8988T (cell line): ENCODE data around the gene CCDC174.
"Not testable (repeated sequence)": the region's sequence is repeated elsewhere in the genome, so short reads cannot be mapped to it uniquely, and the experiment has no call there.

Experiments used
- DNase-seq: peaks from one replicate; pipeline ENCODE4 v3.0.0; 2011

Gene CCDC174

DNA sequence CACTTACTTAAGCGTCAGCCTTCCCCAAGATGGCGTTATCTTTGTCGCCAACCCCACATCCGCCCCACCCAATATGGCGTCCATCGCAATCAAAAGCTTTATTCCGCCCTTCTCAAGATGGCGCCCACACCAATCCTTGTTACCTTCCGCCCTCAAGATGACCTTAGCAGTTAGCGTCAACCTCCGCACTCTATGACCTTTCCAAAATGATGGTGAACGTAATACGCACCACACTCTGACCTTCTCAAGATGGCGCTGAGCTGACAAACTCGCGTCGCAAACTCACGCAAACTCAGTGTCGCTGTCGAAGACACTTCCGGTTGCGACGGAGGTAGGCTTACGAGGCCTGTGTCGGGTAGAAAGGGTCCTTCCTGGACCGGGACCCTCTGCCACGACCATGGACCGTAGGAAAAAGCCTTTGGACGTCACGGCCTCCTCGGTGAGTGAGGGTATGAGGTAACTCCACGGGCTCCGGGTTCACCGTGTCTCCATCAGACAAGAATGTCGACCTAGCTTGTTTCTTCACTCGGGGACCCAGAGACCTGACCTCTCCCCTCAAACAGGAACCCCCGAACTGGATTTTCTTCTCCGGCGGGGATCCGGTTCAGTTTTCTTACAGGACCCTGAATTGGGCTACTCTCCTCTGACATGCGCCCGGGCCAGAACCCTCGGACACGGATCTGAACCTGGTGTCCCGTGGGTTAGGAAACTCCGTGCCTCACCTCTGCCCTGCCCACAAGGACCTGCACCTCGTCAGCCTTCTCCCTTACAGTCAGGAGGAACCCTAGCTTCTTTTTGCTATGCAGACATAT, at the start of gene CCDC174:
CCDC174 (plus strand) TSS at position 323 of the 812 bp plus-strand sequence; CDS start at position 398, 75 bp downstream.
- DNase-seq, result peak; percentile 71

DNA sequence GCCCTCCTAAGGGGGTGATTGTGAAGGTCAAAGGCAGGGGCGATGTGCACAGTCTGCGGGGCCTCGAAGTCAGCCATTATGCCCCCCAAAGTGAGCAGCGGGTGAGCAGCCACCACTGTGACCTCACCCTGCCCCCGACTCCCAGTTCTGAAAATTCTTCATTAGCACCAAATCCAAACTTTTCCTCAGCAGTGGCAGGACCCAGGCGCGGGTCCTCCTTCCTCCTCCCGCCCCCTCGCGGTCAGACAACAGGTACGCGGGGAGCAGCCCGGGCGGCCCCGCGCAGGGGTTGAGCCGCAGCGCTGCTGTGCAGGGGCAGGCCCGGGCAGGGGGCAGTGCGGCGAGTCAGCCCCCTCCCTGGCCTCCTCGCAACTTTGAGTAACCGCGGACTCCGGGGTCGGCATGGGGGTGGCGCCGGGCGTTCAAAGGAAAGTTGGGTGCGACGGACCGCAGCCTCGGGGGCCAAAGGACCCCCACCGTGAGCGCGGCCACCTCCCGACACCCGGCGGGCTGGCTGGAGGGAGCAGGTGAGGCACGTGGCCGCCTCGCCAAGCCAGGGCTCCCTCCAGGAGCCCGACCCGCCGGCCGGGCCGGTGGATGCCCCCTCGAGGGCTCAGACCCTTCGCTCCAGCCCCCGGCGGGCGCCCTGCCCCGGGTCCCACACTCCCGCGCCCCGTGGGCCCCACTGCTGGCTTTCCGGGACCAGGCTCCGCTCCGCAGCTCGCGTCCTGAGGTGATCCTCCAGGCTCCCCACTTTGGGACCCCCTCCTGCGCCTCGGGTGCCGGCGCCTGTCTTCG, 49.4 kb upstream of the CCDC174 start:
- peak; percentile 64 for DNase-seq

DNA sequence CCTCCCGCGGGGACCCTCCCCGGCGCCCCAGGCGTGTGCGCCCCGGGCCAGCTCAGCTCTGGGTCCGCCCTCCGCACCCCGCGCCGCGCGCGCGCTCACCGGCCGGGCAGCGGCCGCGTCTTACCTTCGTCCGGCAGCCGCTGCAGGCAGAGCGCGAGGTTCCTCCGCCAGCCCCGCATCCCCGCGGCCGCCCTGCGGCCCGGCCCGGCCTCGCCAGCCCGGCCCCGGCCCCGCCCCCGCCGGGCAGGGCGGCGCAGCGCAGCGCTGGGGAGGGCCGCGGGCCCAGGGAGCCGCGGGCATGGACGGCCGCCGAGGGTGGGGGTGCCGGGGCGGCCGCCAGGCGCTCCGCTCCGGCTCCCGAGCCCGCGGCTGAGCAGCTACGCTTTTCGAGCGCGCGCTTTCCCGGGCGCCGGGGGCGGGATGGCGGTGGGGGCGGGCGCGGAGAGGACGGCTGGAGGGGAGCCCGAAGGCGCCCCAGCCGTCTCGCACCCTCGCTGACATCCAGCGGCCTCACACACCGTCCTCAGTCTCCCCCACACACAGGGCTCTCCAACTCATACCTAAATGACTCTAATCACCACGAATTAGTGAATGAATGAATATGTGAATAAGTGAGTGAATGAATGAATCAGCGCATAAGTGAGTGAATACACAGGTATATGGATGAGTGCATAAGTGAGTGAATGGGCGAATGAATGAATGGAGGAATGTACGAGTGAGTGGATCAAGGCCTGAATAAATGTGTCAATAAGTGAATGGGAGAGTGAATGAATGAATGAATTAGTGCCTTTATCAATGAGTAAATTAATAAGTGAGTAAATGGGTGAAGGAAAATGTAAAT, 48.5 kb upstream of the CCDC174 start:
- DNase-seq, result peak; percentile 83

DNA sequence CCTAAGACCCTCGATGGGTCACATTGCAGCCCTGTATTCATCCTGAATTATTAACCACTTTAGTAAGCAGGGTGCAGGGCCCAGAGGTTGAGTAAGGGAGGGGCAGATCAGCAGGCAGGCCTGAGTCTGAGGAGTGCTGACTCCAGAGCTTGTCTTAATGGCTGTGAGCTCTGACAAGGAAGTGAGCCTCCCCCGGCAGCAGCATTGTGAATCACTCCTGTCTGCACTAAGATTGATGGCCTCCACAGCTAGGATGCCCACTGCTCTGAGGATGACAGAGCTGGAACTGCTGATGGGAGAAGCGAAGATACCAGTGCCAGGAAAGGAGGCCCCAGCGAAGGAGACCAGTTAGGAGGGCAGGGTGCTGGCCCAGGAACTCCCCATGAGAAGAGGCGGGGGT, 46.5 kb upstream of the CCDC174 start:
- no peak for DNase-seq

DNA sequence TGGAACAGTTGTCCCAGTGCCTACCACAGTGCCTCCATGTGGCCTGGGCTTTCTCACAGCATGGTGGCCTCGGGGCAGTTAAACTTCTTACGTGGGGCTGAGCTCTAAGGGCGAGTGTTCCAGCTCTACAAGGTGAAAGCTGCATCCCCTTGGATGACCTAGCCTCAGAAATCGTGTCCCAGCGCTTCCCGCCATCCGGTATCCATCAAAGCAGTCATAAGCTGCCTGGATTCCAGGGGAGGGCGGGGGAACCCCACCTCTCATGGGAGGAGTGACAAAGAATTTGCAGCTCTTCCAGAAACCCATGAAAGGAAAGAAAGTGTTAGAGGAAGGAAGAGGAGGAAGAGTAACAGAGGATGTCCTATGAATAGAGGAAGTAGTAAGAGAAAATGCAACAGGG, 45.8 kb upstream of the CCDC174 start:
- DNase-seq, result no peak

DNA sequence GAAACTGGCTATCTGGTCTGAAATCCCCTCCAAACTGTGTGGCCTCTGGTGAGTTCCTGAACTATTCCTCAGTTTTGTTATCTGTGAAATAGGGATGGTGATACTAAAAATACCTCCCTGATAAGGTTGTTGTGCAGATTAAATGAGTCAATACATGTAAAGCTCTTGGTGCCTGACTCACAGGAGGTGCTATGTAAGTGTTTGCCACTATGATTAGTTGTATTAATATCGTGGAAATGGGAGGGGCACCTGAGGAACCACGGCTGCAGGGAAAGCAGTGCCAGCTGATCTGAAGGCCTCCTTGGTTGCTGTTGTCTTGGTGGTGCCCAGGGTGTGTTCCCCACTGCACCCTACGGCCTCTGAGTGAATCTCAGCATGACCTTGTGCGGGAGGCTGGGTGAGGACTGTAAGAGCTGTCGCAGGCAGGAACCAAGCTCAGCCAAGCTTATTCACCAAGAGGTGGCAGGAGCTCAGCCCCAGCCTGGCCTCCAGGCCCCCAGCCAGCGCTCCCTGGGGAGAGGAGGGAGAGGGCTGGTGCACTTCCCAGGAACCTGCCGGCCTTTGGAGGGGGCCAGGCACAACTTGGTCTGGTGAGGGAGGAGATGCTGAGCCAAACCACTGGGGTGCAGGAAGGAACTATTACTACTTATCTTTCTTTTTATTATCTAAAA, 44.8 kb upstream of the CCDC174 start:
- DNase-seq, result no peak

DNA sequence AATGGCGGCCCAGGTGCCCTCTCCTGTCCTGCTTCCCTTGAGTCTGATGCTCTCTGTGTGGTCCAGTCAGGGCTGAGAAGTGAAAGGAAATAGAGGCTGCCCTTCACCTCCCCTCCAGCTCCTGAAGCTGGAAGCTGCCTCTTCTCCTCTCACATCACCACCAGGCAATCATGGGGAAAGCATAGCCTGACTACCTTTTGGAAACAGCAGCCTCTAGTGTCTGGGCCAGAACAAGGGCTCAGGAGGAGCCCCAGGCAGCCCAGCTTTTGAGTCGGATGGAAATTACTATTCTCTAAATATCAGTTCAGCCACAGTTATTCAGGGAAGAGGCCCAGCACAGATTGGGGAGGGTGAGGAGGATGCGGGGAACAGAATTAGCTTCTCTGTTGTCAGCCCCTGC, 43.3 kb upstream of the CCDC174 start:
- no peak for DNase-seq

DNA sequence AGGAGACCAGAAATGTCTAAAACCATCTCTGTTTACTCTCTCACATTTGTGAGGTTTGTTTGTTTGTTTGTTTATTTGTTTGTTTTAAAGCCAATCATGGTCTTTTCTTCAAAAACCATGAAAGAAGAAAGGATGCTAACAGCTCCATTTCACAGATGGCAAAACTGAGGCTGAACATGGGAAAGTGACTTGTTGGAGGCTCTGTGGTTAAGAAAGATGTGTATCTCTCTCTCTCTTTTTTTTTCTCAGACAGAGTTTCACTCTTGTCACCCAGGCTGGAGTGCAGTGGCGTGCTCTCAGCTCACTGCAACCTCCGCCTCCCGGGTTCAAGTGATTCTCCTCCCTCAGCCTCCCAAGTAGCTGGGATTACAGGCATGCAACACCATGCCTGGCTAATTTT, 42.5 kb upstream of the CCDC174 start:
- not testable (repeated sequence) for DNase-seq

DNA sequence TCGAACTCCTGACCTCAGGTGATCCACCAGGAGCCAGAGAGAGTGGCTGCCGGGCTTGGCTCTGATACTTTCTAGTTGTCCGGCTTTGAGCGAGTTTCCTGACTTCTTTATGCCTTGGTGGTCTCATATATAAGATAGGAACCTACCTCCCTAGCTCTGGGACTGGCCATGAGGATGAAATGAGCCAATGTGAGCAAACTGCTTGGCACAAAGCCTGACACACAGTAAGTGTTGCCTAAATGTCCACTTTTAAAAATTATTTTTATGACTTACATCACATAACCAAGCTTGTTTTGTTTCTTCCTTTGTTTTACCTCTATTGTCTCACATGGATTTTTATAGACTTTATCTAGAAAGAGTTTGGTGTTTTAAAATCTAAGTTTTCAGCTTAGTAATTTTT, 42.1 kb upstream of the CCDC174 start:
- DNase-seq, result no peak

DNA sequence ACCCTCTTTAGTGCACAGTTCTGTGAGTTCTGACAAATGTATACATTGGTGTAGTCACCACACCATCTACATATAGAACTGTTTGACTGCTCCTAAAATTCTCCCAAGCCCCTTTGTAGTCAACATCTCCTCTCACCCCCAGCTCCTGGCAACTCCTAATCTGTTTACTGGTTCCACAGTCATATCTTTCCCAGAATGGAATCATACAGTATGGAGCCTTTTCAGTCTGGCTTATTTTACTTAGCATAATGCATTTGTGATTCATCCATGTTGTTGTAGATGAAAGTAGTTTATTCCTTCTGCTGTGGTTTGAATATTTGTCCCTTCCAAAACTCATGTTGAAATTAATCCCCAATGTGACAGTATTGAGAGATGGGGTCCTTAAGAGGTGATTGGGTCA, 41.6 kb upstream of the CCDC174 start:
- DNase-seq, result no peak

DNA sequence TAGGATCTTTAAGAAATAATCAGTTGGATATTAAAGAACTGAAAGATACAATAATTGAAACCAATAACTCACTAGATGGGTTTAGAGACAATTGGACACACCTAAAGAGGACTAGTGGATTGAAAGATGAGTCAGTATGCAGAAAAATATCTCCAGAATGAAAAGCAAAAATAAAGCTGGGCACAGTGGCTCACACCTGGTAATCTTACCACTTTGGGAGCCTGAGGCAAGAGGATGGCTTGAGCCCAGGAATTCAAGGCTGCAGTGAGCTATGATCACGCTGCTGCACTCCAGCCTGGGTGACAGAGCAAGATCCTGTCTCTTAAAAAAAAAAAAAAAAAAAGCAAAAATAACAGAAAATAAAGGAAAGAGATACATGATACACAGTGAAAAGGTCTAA, 37.4 kb upstream of the CCDC174 start:
- DNase-seq, result no peak

DNA sequence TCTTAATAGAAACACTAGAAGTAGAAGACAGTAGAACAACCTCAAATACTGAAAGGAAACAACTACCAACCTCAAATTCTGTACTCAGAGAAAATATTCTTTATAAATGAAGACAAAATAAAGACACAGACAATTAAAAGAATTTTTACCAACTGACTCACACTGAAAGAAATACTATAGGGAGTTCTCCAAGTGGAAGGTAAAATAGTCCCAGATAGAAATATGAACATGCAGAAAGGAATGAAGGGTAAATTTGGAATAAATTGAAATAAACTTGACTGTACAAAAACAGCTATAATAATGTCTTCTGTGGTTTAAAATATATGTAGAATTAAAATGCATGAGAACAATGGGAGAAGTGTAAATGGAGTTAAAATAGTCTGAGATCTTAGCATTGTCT, 36.7 kb upstream of the CCDC174 start:
- no peak for DNase-seq

DNA sequence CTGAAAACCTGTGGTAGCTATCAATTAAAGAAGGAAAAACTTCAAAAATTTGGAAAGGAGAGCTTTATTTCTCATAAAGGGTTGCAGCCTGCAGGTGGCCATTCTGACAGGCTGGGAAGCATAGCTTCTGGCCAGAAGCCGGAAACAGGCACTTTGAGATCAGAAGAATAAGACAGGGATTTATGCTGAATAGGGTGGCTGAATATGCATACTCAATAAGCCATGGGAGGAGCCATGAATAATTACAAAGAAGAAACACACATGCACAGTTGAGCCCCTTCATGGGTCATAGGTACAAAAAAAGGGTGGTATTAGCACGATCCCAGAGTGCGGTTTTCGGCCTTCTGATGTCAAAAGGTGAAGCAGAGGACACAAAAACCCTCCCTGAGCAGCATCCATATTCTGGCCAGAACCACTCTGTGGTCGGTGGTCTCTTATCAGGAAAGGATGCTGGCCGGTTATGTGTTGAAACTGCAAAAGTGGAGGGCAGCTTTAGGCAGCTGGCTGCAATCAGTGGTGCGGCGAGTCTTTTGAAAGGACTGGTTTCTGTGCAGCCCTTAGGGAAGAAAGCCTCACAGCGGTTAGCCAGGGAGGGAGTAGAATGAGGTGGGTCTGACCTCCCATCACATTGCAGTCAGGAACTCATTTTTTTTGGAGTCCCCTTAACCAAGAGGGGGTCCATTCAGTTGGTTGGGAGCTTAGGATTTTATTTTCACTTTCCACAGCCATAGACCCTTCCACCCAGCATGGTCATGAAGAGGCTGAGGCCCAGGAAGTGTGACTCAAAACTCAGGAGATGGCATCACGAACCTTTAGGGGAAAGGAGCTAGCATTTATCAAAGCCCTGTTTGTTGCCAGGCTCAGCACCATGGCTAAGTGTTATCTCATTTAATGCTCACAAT, 34.7 kb upstream of the CCDC174 start:
- no peak for DNase-seq

DNA sequence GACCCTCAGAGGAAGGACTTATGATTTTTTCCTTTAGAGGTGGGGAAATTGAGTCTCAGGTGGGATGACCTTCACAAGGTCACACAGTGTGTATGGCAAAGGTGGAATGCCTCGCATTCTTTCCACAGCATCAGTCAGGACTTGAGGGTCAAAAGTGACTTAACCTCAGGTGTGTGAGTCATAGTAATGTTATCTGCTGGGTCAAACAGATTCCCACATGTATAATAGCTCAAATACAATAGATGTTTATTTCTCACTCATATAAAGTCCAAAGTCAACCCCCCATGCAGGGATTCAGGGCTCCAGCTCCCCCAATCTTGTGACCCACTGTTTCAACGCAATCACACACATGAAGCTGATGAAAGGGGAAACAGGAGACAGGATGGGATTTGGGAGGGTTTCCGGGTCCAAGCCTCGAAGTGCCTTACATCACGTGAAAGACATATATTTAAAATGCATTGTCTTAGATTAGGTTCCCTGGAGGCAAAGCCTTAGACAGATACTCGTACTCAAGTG, 34.0 kb upstream of the CCDC174 start:
- DNase-seq, result no peak

DNA sequence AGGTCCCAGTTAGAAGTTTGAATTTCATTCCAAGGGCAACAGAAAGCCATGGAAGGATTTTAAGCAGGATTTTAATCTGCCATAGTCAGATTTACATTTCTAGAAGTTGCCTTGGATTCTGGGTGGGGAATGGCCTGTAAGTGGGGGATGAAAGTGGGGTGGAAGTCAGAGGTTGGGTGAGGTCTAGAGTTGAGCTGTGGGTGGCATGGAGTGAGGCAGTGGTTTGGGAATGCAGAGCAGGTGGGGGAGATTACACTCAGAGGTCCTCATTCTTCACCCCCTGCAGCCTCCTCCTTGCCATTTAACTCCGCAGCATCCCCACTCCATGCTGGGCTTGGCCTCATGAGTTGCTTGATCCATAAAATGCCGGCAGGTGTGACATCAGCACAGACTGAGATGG, 32.0 kb upstream of the CCDC174 start:
- DNase-seq, result no peak

DNA sequence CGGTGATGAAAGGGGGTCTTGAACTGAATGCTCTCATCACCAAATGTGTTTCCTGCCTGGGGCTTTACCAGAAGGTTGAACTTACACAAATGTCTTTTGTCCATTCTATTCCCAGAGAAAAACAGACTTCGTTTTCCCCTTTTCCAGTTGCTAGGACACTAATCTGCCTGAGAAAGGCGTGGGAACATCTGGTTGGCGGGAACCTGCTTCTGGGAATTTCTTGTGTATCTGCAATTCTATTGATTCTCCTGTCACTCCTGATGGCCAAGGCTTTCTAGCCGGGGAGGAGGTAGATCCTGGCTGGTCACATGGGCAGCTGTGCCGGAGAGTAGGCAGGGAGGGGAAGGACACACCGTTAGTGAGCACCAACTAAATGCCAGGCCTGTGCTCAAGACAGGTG, 31.1 kb upstream of the CCDC174 start:
- DNase-seq, result no peak

DNA sequence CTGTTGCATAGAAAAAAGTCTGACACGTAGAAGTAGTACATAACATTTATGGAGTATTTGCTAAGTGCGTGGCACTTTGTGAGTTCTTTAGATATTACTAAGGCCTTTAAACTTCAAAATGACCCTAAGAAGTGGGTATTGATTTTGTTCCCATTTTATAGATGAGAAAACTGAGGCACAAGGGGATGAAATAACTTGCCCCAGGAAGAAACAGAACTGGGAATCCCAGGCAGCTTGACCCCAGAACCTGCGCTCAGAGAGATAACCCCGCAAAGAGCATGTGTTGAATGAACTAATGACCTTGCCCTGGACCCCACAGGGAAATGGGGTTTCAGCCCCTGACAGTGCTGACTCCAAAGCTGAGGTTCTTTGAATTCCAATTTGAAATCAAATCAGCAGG, 30.5 kb upstream of the CCDC174 start:
- DNase-seq, result no peak

DNA sequence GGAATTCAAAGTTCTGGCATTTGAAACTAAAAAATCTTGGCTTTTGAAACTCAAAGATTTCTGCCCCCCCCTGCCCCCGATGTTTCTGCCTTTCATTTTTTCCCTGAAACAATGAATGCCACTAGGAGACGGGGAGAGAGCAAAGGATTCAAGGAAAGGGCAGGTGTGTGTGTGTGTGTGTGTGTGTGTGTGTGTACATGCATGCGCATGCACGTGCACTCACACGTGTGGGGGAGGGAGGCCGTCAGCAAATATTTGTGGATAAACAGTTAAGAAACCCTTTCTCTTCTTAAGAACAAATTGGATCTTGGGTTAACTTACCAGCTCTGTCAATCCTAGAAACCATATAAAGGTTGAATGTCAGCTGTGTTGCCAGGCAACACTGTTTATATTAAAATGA, 29.2 kb upstream of the CCDC174 start:
- DNase-seq, result no peak

DNA sequence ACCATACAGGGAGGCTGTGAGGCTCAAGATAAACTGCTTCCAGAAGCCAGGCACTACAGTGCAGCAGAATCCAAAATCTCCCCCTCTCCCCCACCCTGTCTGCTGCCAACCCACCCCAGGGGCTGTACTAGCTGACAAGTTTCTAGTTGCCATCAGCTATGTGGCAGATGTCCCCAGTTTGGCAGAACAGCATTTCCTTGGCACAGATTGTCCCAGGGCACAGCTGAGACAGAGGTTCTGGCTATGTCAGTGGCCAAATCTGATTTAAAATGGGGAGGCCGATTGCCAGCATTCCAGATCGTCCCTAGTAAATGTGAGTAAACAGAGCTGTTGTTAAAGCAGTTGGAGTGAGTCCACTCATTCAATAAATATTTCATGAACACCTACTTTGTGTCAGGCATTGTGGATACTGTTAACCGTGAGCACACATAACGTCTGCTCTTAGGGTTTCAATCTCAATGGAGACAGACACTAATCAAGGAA, 28.0 kb upstream of the CCDC174 start:
- no peak for DNase-seq

DNA sequence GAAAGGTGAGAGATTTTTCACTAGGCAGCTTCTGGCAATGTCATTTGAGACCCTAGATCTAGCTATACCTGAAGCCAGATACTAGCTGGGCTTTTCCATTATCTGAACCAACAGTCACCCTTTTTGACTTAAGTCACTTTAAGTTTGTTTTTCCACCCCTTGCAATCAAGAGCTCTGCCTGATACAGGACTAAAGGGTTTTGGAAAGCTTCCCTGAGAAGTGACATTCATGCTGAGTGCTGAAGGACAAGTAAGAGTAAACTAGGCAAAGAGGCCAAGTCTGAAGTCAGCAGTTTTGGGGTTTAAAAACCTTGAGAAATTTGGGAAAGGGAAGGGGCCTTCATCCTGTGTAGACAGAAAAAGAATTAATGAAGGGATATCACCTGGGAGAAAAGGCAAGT, 27.1 kb upstream of the CCDC174 start:
- no peak for DNase-seq

DNA sequence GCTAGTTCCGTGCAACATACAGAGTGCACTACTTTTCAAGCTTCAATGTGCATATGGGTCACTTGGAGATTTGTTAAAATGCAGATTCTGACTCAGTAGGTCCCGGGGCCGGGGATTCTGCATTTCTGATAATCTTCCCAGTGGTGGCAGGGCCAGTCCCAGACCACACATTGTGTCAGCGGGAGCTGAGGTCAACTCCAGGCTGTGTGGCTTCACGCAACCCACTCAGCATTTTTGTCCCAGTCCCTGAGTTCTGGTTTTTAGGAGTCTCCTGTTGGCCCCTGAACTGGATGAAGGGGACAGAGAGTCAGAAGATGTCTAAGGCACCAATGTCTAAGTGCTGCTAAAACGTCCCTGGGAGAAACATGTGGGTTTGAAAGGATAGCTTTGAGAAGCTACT, 26.1 kb upstream of the CCDC174 start:
- DNase-seq, result no peak
